GM20431 (cell line): Measurements from ENCODE around the gene PPIL6.

ENCODE experiments used
- in situ Hi-C: fragments of 300-500 bp; cut with MseI, MboI; formaldehyde crosslinking; loops from one replicate; pipeline ENCODE4 v1.15.0; 2020; ENCODE audit warnings: low sequenced_read_pairs; ENCODE audit not compliant: unreplicated experiment

PPIL6 gene

GRCh38 chr6:109420751-109421150 is 19.7 kb downstream of the PPIL6 start:
- in situ Hi-C loops, result no loop called here

DNA sequence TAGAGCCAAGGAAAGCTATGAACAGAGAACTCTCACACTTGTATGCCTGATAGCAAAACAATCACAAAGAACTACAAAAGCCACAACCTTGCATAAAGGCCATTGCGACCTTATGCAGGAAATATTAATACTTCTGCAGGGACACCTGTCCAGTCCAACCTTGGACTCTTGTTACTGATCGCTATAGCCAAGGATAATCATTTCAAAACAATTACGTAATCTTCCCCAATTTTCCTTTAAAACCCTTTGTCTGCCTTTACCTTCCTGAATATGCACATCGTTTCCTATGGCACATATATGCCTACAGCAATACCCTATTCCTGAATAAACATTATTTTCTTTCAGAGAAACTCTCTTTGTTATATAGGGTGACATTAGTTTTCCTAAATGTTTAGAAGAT is 22.8 kb downstream of the PPIL6 start:
- in situ Hi-C loops, result no loop called here

DNA sequence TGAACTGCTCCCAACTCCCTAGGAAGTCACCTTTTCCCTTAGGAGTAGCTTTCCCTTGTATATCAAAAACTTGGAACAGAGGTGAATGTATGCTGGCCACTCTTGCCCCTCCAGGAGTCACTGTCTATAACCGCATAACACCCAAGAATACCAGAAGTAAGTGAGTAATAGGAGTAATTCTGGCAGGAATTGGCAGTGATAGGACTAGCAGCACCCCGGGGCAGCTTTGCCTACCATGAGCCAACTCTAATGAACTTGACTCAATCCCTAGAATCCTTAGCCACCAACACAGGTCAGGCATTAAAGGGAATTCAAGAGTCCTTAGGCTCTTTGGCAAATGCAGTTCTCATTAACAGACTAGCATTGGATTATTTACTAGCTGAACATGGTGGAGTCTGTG is 29.4 kb downstream of the PPIL6 start:
- in situ Hi-C loops, result no loop called here

GRCh38 chr6:109406196-109406595 is 34.2 kb downstream of the PPIL6 start:
- in situ Hi-C loops, result no loop called here

- in situ Hi-C loops, result no loop called here
These were observed 43.4 kb downstream of the PPIL6 start for GRCh38 chr6:109397020-109397419.

DNA sequence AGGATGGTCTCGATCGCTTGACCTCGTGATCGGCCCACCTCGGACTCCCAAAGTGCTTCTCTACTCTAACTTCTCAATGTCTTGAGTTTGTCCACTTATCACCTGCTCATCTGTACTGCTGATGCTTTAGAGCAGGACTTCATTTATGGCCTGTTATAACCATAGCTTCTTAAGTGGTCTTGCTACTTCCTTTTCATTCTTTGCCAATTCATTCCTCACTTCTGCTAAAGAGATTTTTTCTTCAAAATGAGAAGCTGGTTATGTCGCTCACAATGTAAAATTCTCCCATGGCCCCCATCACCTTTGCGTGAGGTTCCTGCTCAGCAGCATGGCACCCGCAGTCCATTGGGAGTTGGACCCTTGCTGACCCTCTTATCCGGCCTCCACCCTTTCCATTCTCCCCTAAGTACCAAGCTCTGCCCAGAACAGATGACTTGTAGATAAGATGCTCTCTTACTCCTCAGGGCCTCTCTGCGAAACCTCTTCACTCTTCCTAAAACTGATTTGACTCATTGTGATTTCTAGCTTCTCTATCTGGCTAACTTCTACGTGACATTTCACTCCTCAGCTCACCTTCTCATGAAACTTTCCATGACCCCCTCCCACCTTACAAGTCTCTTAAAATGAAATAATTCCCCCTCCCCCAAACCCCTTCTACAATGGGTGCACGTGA is 44.2 kb downstream of the PPIL6 start:
- in situ Hi-C loops, result no loop called here

- in situ Hi-C loops, result no loop called here
These were observed 46.5 kb downstream of the PPIL6 start for GRCh38 chr6:109393886-109394281.

- in situ Hi-C loops, result no loop called here
These were observed 47.1 kb downstream of the PPIL6 start for GRCh38 chr6:109393157-109393885.

- in situ Hi-C loops, result loop anchor here (10.0 kb wide), 1 partner anchor 205 kb away; no protein-coding TSS in a partner anchor
These were observed 50.7 kb downstream of the PPIL6 start for GRCh38 chr6:109389650-109390274.

DNA sequence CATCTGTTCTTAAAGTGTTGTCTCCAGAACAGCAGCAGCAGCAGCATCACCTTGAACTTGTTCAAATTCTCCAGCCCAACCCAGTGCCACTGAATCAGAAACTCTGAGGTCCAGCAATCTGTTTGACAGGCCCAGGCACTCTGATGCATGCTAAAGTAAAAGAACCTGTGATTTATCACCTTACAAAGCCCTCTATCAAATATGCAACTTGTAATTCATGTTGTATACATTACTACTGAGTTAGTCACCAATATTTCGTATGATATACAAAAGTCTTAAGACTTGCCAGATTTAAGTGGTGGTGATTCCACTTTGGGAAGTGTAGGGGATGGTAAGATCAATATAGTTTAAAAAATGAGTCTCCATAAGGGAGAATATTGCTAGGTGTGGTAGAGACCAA is 52.2 kb downstream of the PPIL6 start:
- in situ Hi-C loops, result loop anchor here (10.0 kb wide), 1 partner anchor 203 kb away; no protein-coding TSS in a partner anchor

GRCh38 chr6:109383438-109383940 is 56.9 kb downstream of the PPIL6 start:
- in situ Hi-C loops, result loop anchor here (10.0 kb wide), 1 partner anchor 199 kb away; no protein-coding TSS in a partner anchor

- in situ Hi-C loops, result loop anchor here (10.0 kb wide), 1 partner anchor 198 kb away; no protein-coding TSS in a partner anchor
These were observed 57.6 kb downstream of the PPIL6 start for GRCh38 chr6:109382576-109383437.

DNA sequence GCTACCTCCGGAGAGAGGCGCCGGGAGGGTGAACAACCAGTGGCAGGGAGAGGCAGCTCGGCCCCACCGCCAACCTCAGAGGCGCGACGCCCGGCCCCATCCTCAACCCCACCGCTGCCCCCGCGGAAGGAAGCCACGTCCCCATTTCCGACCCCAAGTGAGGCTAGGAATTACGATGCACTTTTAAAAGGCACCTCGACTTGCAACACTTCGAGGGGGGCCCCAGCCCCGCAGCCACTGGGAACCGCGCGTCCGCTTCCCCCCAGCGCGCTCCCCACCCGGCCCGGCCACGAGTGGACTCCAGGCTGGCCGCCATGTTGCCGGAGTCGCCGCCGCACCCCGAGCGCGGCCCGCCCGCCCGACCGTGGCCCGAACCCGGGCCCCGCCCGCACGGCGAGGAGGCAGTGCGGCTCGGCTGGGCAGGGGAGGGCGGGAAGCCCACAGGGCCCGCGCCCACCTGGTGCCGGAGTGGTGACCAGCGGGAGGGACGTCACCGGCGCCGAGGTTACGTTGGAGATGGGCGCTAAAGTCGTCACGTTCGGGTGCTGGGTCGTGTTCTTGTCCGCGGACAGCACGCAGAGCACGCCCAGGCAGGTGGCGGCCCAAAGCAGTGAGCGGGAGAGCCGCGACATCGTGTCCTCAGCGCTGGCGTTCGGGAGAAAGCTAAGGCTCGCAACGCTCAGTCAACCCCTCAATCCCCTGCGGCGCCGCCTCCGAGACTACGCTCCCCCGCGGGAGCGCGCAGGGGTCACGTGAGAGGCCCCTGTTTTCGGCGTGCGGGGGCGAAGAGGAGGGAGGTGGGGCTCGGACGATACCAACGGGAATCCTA is 58.5 kb downstream of the PPIL6 start, which contains the start of gene CD164:
TSS of gene CD164 (minus strand) at position 721 of the 829 bp plus-strand sequence. CDS start at position 632, 89 bp downstream.
- in situ Hi-C loops, result loop anchor here (10.0 kb wide), 1 partner anchor 197 kb away; no protein-coding TSS in a partner anchor

DNA sequence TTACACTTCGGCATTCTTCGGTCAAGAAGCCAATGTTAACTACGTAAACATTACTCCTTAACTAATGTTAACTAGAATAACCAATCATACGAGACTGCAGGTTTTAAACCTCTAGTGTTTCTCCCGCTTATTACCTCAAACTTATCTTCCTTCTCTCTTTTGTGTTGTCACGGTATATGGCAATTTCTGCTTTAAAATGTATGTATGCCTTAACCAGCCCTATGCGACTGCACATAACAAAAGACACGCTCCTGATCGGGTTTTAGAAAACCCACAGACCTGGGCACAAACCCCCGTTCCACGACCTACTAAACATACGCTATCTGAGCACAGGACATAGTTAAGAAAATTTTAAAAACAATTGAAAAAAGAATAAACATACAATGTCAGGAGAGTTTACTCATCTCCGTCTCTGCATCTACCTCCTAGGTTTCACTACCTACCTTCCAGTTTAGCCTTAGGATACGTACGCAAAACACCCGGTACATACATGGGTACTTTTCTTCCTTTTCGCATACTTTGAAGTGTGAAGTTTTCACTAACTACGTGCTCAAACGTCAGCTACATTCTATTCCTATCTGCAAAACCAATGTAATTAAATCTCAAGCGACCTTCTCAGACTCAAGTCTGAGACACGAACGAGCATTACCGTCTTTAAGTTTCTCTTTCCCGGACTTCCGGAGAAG is 59.2 kb downstream of the PPIL6 start:
- in situ Hi-C loops, result loop anchor here (10.0 kb wide), 1 partner anchor 196 kb away; no protein-coding TSS in a partner anchor

DNA sequence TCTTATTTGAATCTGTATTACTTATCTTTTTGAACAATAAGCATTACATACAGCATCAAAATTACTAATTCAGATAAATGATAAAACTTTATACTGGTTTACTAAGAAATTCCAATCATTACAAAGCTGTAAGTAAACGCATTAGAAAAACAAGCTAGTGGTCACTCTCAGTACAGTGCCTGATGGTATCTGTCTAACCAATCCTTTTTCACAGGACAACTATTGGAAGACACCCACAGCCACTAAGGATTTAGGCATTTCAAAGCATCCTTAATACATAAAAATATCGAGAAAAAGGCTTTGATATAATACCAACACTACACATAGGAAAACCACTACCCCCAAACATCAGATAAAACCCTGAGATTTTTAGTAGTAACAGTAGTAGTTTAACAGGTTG is 60.7 kb downstream of the PPIL6 start:
- in situ Hi-C loops, result loop anchor here (10.0 kb wide), 1 partner anchor 195 kb away; no protein-coding TSS in a partner anchor

DNA sequence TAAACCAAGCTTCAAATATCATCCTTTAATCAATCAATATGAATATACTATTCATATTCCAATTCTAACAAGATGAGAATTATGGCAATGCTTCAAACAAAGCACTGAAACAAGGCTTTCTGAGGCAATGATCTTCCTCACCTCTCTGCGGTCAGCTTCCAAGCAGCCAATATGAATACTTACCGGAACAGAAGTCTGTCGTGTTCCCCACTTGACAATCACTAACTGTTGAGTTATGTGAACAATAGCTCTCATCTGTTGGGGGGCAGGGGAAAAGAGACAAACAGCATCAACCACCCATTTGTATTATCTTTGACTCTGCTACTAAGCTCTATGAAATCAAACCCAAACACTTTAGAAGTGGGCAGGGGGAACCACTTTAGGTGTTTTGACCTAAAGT is 62.7 kb downstream of the PPIL6 start:
- in situ Hi-C loops, result no loop called here

GRCh38 chr6:109374326-109374892 is 66.0 kb downstream of the PPIL6 start:
- in situ Hi-C loops, result no loop called here

DNA sequence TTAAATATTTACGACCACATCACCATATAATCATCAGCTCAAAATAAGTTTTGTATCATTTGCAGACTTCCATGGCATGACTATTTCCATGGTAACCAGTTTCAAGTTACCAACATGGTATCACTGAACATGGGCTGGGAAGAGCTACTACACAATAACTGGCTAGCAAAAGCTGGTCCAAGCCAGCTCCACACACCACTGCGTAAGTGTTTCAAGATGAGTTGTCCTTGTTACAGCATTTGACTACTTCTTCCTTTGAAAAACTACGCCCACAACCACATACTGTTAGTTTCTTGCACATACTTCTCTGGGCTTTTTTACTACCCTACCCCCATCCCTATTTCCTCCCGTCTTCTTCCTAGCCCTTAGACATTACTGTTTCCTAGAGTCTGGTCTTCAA is 66.7 kb downstream of the PPIL6 start:
- in situ Hi-C loops, result no loop called here
